SH-SY5Y (cell line): ENCODE measurements around the gene TES.

Source experiments
- GATA2 ChIP-seq: IDR thresholded peaks from 2 replicates; pipeline ENCODE4 v1.6.1; 2011; ENCODE audit warnings: mild to moderate bottlenecking, low read depth, low read length
- GATA3 ChIP-seq: IDR thresholded peaks from 2 replicates; pipeline ENCODE4 v1.6.1; 2011; ENCODE audit warnings: low read depth, mild to moderate bottlenecking, low read length, moderate library complexity

- no peak for TF ChIP-seq GATA2
- TF ChIP-seq GATA3 = no peak
These were observed 31.0 kb downstream of the TES start for GRCh38 chr7:116241291-116241690.
